ENCODE results near the gene CPNE2. TPM values are rescaled to one million over a fixed set of nuclear protein-coding genes. Genes with fewer than 3 reads are reported as not detected.

The CPNE2 gene
- polyA plus RNA-seq, 12 donors, result 23.0 to 50.7 (median 26.5) TPM; not detected in 1

DNA sequence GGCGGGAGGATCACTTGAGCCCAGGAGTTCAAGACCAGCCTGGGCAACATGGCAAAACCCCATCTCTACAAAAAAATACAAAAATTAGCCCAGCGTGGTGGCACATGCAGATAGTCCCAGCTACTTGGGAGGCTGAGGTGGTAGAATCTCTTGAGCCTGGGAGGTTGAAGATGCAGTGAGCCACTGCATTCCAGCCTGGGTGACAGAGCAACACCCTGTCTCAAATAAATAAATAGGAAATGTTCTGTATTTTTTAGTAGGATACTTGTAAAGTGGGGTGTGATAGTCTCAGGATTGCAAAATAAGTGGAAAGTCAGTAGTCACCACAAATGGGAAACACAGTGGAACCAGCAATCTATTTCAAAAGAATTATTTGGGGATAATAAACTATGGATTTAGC lies 97.8 kb downstream of the CPNE2 start:
- no peak for DNase-seq

DNA sequence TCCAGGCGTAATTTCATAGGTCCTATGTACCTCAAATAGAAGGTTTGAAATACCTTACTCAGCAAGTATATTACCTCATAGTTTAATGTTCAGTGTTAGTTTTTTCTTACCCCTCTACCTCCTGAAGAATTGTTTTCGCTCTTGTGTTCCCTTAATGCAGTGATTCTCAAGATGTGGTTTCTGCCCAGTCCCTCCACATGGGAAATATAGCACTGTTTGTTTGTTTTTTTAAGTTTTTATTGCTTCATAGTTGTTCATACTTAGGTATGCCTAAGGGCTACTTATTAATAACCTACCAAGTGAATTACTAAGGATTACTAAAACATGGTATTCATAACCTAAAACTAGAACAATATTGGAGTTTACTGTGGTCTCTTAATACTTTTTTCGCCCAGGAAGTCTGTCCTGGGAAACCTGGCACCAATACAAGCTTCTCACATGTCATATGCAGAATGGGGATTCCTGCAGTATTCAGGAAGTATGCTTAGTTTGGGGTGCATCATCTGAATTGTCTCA lies 98.7 kb downstream of the CPNE2 start:
- DNase-seq, result no peak

DNA sequence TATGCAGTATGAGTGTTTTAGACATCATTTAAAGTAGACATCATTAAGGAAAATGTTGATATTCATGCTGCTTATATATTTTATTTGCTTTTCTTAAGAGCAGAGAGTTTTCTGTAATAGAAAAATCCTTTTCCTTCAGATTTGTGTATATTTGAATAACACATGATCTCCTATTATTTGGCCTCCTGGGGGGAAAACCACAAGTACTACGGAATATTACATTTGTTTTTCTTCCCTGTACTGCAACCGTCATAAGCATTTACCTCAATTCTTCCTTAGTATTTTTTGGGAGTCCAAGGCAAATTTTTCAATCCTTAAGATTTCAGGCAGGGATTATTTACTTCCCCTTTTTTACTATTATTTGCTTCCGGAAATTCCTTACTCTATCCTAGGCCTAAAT lies 99.8 kb downstream of the CPNE2 start:
- no peak for DNase-seq

DNA sequence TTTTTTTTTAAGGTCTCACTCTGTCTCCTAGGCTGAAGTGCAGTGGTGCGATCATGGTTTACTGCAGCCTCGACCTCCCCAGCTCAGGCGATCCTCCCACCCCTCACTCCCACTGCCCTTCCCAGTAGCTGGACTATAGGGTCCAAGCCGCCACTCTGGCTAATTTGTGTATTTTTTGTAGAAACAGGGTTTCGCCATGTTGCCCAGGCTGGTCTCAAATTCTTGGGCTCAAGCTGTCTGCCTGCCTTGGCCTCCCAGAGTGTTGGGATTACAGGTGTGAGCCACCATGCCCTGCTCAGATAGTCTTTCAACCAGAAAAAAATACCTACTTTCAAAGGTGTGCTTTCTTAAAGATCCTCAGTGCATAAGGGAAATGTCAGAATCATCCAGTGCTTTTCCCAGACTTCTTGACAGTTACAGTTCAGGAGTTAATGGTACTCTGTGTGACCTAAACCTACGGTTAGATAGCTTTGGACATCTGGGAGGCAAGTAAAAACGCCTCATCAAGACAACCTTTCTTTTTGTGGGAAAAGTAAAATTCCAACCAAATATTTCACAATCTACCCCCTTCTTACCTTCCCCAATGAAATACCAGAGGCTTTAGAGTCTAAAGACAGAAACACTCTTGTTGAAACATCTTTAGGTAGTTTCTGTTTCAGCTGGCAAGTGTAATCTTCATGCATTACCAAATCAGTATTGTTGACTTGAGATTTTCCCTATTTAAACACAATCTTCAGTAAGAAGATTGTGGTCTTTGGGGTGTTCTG lies 100.5 kb downstream of the CPNE2 start:
- no peak for DNase-seq

DNA sequence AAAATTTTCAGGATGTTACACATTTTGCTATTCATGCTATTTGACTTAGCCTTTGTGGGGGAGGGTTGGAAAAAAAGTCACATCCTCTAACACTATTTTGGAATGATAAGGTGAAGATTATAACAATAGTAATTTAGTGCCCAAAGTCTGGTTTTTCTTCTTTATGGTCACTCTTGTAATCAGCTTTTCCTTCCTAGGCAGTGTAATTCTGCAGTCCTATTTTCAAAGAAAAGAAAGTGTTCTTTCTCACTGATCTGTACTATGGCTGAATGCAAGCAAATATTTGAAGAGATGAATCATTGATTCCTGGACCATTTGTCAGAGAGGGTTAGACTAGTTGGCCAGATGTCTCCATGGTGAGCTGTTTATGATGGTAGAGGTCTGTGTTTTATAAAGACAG lies 102.1 kb downstream of the CPNE2 start:
- DNase-seq, result peak; percentile 30

DNA sequence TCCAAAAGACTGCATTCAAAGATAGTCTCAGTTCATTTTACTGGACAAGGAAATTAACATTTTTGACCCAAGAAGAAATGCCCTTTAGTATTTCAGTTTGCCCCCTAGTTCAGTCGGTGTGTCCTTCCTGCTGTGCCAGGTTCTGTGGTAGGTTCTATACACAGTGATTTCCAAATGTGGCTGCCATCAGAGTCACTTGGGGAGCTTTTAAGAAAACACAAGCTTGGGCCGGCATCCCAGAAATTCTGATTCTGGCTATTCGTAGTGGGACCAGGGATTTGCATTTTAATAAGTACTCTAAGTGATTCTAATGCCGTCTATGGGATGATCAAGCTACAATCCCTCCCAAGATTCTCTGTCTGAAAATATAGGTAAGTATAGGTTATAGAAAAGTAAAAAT lies 103.9 kb downstream of the CPNE2 start:
- DNase-seq, result no peak

DNA sequence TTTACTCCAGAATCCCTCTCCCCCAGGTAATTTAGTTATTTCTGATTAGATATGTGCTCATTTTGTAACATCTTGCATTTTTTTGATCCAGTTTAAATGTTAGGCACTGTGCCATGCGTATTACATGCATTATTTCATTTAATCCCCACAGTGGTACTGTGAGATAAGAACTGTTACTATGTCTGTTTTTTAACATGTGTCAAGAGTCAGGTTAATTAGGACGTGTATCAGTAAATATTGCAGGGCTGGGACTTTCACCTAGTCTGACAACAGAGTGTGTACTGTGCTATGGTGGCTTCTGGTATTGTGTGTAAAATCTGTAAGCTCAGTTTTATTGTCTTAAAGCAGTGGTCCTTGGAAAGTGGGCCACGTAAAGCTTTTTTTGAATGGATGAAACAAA lies 104.4 kb downstream of the CPNE2 start:
- no peak for DNase-seq

Other genes with a start within 250 kb of the CPNE2 start
- gene SLC12A3, start 227.4 kb upstream of the CPNE2 start, polyA plus RNA-seq (ENCODE audit: insufficient read length in 12 of 12), result under 1 TPM in 6 of 12 donors, not detected in 6; 0.07 to 0.22 (median 0.15) TPM
- 100 to 1,000 TPM in 2 of 12 donors, 10 to 100 TPM in 9, not detected in 1; 62.1 to 104 (median 84.3) TPM for gene HERPUD1, start 160.4 kb upstream of the CPNE2 start, polyA plus RNA-seq (ENCODE audit: insufficient read length in 12 of 12)
- 10 to 100 TPM in 1 of 12 donors, 1 to 10 TPM in 9, not detected in 2; 5.6 to 10.1 (median 7.3) TPM for gene CETP, start 130.6 kb upstream of the CPNE2 start, polyA plus RNA-seq (ENCODE audit: insufficient read length in 12 of 12)
- 10 to 100 TPM in 1 of 12 donors, 1 to 10 TPM in 10, not detected in 1; 3.1 to 11.0 (median 4.8) TPM for gene NLRC5, start 103.0 kb upstream of the CPNE2 start, polyA plus RNA-seq (ENCODE audit: insufficient read length in 12 of 12)
- gene PSME3IP1, start 93.5 kb downstream of the CPNE2 start, polyA plus RNA-seq (ENCODE audit: insufficient read length in 12 of 12), result 10 to 100 TPM in 11 of 12 donors, not detected in 1; 46.4 to 99.6 (median 60.1) TPM
- gene RSPRY1, start 93.7 kb downstream of the CPNE2 start, polyA plus RNA-seq (ENCODE audit: insufficient read length in 12 of 12), result 10 to 100 TPM in 11 of 12 donors, not detected in 1; 17.3 to 37.3 (median 27.7) TPM
- gene ARL2BP, start 152.7 kb downstream of the CPNE2 start, polyA plus RNA-seq (ENCODE audit: insufficient read length in 12 of 12), result 10 to 100 TPM in 11 of 12 donors, not detected in 1; 39.5 to 57.2 (median 51.9) TPM
- gene PLLP, start 192.1 kb downstream of the CPNE2 start, polyA plus RNA-seq (ENCODE audit: insufficient read length in 12 of 12), result 10 to 100 TPM in 1 of 12 donors, 1 to 10 TPM in 8, under 1 TPM in 2, not detected in 1; 0.84 to 31.7 (median 1.2) TPM

Data from muscle of arm (tissue), 12 donors.